OCI-LY3 (cell line): ENCODE data around the gene IQCH.

Experiments used
- H2AFZ ChIP-seq: fragments of 200-600, 300-600 bp; shearing (Covaris generic); 2 replicates; pipeline ENCODE4 v1.6.0; 2014; ENCODE audit warnings: antibody characterized with exemption, low read depth, low read length
- H3K27ac ChIP-seq: fragments of 200-600, 300-600 bp; sonication (generic); 2 replicates; pipeline ENCODE4 v1.5.1; 2014; ENCODE audit warnings: mild to moderate bottlenecking, low read length, moderate library complexity, mixed read lengths
- H3K27me3 ChIP-seq: fragments of 200-600, 300-600 bp; sonication (generic); 2 replicates; pipeline ENCODE4 v1.6.1; 2014; ENCODE audit warnings: low read depth, low read length, mixed read lengths
- H3K36me3 ChIP-seq: fragments of 200-600, 300-600 bp; sonication (generic); replicated peaks from 2 replicates; pipeline ENCODE3; 2014; ENCODE audit warnings: low read depth, low read length, mixed read lengths
- H3K4me1 ChIP-seq: fragments of 300-600, 200-600 bp; sonication (generic); 2 replicates; pipeline ENCODE4 v1.6.1; 2014; ENCODE audit warnings: low read length, mixed read lengths
- H3K4me2 ChIP-seq: fragments of 200-600, 300-600 bp; sonication (generic); 2 replicates; pipeline ENCODE4 v1.6.1; 2014; ENCODE audit warnings: low read length, mixed read lengths
- H3K4me3 ChIP-seq: fragments of 300-600, 200-600 bp; sonication (generic); 2 replicates; pipeline ENCODE4 v1.5.1; 2014; ENCODE audit warnings: antibody characterized with exemption, mild to moderate bottlenecking, low read length, moderate library complexity
- H3K79me2 ChIP-seq: fragments of 300-600, 200-600 bp; shearing (Covaris generic); 2 replicates; pipeline ENCODE4 v1.6.1; 2014; ENCODE audit warnings: mild to moderate bottlenecking, low read length, mixed read lengths
- H3K9ac ChIP-seq: fragments of 300-600, 200-600 bp; shearing (Covaris generic); 2 replicates; pipeline ENCODE4 v1.6.0; 2014; ENCODE audit warnings: mild to moderate bottlenecking, low read length, moderate library complexity
- H3K9me3 ChIP-seq: fragments of 200-600, 300-600 bp; shearing (Covaris generic); 2 replicates; pipeline ENCODE4 v1.6.1; 2014; ENCODE audit warnings: low read length, mixed read lengths; ENCODE audit not compliant: insufficient read depth
- H4K20me1 ChIP-seq: fragments of 200-600, 300-600 bp; sonication (generic); 2 replicates; pipeline ENCODE4 v1.6.1; 2016; ENCODE audit warnings: low read length, mixed read lengths; ENCODE audit not compliant: insufficient read depth
- CTCF ChIP-seq: fragments of 200-600, 300-600 bp; sonication (generic); IDR thresholded peaks from 2 replicates; pipeline ENCODE4 v1.5.1; 2014; ENCODE audit warnings: antibody characterized with exemption, low read length, low read depth
- EZH2phosphoT487 ChIP-seq: fragments of 200-600 bp; shearing (Covaris generic); IDR thresholded peaks from 2 replicates; pipeline ENCODE4 v1.6.1; 2018; ENCODE audit warnings: antibody characterized with exemption, mixed run types, low read depth

The IQCH gene

GRCh38 chr15:67396114-67396513 lies 141.5 kb downstream of the IQCH start:
- Histone ChIP-seq H3K27me3 (0 out of 2 replicates have a peak, but pooled peaks cover 4% of the 10 kb centered on the region), H3K4me2 (no peak overlapping the region), H3K27ac (no peak overlapping the region), H3K36me3 (no peaks in the 10 kb centered on the region), H3K79me2 (no peaks in the 10 kb centered on the region), H2AFZ (no peak overlapping the region), H3K4me1 (peaks cover 5% of the 10 kb centered on the region), H4K20me1 (no peaks in the 10 kb centered on the region), H3K9me3 (no peaks in the 10 kb centered on the region), H3K9ac (no peak overlapping the region), H3K4me3 (no peak overlapping the region)
- no peak for TF ChIP-seq CTCF
- no peak for TF ChIP-seq EZH2phosphoT487

GRCh38 chr15:67397139-67397538 lies 142.6 kb downstream of the IQCH start:
- Histone ChIP-seq H3K27me3 (0 out of 2 replicates have a peak, but pooled peaks cover 1% of the 10 kb centered on the region), H3K4me1 (peaks cover 5% of the 10 kb centered on the region), H3K27ac (no peak overlapping the region), H3K79me2 (no peaks in the 10 kb centered on the region), H3K4me2 (no peak overlapping the region), H2AFZ (no peak overlapping the region), H3K36me3 (no peaks in the 10 kb centered on the region), H3K9me3 (no peaks in the 10 kb centered on the region), H3K4me3 (no peak overlapping the region), H3K9ac (no peak overlapping the region), H4K20me1 (no peaks in the 10 kb centered on the region)
- TF ChIP-seq EZH2phosphoT487 (no peak), CTCF (peak; percentile 23; the same call in 1 of the 2 replicates)

- Histone ChIP-seq H3K27me3 (no peaks in the 10 kb centered on the region), H4K20me1 (no peaks in the 10 kb centered on the region), H3K4me2 (no peak overlapping the region), H3K36me3 (no peaks in the 10 kb centered on the region), H3K4me1 (no peaks in the 10 kb centered on the region), H3K9ac (no peak overlapping the region), H3K4me3 (no peak overlapping the region), H3K79me2 (no peaks in the 10 kb centered on the region), H3K27ac (no peak overlapping the region), H2AFZ (no peak overlapping the region), H3K9me3 (no peaks in the 10 kb centered on the region)
- no peak for TF ChIP-seq EZH2phosphoT487
- no peak for TF ChIP-seq CTCF
Observed at GRCh38 chr15:67399925-67400324, 145.3 kb downstream of the IQCH start.

GRCh38 chr15:67400890-67401289 lies 146.3 kb downstream of the IQCH start:
- no peak overlapping the region for H2AFZ ChIP-seq
- H3K9ac ChIP-seq = no peak overlapping the region
- no peaks in the 10 kb centered on the region for H3K4me1 ChIP-seq
- H3K36me3 ChIP-seq = no peaks in the 10 kb centered on the region
- TF ChIP-seq CTCF (no peak), EZH2phosphoT487 (no peak)
- no peak overlapping the region for H3K4me2 ChIP-seq
- H3K9me3 ChIP-seq = no peaks in the 10 kb centered on the region
- H4K20me1 ChIP-seq = no peaks in the 10 kb centered on the region
- H3K27me3 ChIP-seq = no peaks in the 10 kb centered on the region
- H3K79me2 ChIP-seq = no peaks in the 10 kb centered on the region
- no peak overlapping the region for H3K27ac ChIP-seq
- H3K4me3 ChIP-seq = no peak overlapping the region
